ENCODE data around the gene PNLIPRP2. TPM values are rescaled to one million over a fixed set of nuclear protein-coding genes. Genes with fewer than 3 reads are reported as not detected.
A peak's percentile ranks its signal among the peaks of the same experiment; 100 is the strongest.

PNLIPRP2 gene
- total RNA-seq, 2 donors from 2014 or later, result 455 to 2,069 TPM

DNA sequence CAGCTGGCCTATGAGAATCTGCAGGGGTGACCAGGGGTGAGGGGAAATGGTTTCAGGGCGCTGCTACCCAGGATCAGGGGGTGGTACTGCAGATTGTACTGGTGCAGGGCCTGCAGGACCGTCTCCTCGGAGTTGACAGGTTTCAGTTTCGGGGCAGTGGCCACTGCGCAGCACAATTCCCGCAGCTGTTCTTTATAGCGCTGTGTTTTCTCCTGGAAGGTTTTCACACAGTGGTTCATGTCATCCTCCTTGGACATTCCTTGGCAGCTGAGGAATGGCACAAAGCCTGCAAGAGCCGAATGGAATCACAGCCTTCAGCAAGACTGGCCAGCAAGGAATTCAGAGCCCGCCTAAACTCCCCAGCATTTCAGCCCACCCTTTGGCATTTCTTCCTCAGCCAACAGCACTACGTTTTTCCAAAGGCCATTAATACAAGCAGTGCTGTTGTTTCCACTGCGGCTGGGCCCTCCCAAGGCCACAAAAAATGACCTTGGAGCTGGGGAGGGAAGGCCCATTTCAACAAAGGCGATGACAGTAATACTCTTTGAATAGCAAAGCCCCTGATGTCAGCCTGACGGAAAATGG is 44.9 kb downstream of the PNLIPRP2 start:
- DNase-seq, result peak; percentile 25 to 53 (median 45)

DNA sequence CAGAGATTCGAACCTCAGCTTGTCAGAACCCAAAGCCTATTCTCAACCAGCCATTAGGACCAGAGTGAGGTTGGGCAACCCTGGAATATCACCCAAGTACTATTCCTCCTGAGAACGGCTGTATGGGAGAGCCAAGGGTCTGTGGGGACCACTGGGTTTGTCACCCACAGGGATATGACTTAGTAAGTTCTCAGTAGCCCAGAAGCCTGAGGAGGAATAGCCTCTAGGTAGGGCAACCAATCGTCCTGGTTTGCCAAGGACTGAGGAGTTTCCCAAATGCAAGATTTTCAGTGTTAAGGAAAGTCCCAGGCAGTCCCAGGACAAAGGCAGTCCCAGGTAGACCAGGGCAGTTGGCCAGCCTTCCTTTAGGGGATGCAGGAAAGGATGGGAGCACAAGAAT is 46.7 kb downstream of the PNLIPRP2 start:
- Histone ChIP-seq H3K27ac (no peak overlapping the region), H3K9me3 (no peaks in the 10 kb centered on the region), H3K4me3 (no peak overlapping the region), H3K4me1 (peaks cover 21% of the 10 kb centered on the region), H3K36me3 (replicated peaks in 1 of 2; ENCODE audit: insufficient read depth in 1 of 2, low read depth in 2 of 2) (no peaks in the 10 kb centered on the region), H3K27me3 (no peaks in the 10 kb centered on the region)
- DNase-seq (peak in 1 of 4 donors; percentile 9), ATAC-seq (no peak)
- 66 to 81% methylated on average over 2 to 3 of the region's 3 CpGs for WGBS, 2 donors
- TF ChIP-seq, protein P1, sequence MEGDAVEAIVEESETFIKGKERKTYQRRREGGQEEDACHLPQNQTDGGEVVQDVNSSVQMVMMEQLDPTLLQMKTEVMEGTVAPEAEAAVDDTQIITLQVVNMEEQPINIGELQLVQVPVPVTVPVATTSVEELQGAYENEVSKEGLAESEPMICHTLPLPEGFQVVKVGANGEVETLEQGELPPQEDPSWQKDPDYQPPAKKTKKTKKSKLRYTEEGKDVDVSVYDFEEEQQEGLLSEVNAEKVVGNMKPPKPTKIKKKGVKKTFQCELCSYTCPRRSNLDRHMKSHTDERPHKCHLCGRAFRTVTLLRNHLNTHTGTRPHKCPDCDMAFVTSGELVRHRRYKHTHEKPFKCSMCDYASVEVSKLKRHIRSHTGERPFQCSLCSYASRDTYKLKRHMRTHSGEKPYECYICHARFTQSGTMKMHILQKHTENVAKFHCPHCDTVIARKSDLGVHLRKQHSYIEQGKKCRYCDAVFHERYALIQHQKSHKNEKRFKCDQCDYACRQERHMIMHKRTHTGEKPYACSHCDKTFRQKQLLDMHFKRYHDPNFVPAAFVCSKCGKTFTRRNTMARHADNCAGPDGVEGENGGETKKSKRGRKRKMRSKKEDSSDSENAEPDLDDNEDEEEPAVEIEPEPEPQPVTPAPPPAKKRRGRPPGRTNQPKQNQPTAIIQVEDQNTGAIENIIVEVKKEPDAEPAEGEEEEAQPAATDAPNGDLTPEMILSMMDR (IDR thresholded peaks at IDR 0.05), result no peak
- TF ChIP-seq POLR2A (IDR thresholded peaks at IDR 0.05), result no peak
- intact Hi-C loops (cut with DNase I), result no loop called here

More for the DNA sequence above, 44.9 kb downstream of the PNLIPRP2 start:
- Histone ChIP-seq H3K9me3 (no peaks in the 10 kb centered on the region), H3K36me3 (replicated peaks in 1 of 2; ENCODE audit: insufficient read depth in 1 of 2, low read depth in 2 of 2) (no peaks in the 10 kb centered on the region), H3K27ac (peak overlapping the region in 2 of 4 donors; percentile 28 to 81), H3K4me1 (peaks cover 29% of the 10 kb centered on the region), H3K4me3 (no peak overlapping the region), H3K27me3 (no peaks in the 10 kb centered on the region)
- intact Hi-C loops (cut with DNase I), result no loop called here
- no peak for ATAC-seq
- 40 to 69% methylated on average over 12 to 13 of the region's 13 CpGs for WGBS, 2 donors
- peak in 1 of 3 donors; percentile 7 for TF ChIP-seq POLR2A (IDR thresholded peaks at IDR 0.05)
- TF ChIP-seq, protein P1 (IDR thresholded peaks at IDR 0.05), result no peak

DNA sequence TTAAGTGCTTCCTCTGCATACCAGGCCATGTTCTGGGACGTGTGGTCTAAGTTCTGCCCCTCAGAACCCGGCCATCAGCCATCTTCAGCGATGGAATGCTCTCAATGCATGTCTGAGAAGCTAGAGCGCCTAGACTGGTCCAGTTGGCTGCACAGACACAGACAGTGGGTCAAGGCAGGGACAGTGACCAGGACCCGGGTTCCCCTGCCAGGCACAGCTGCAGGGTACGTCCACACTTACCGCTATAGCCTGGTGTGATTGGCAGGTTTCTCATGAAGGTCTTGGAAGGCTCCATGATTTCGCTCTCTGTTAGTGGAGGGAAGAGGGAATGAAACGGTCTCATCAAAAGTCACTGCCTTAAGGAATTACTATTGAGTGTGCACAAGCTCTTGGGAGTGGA is 47.3 kb downstream of the PNLIPRP2 start:
- Histone ChIP-seq H3K9me3 (no peaks in the 10 kb centered on the region), H3K36me3 (replicated peaks in 1 of 2; ENCODE audit: insufficient read depth in 1 of 2, low read depth in 2 of 2) (no peaks in the 10 kb centered on the region), H3K4me3 (no peak overlapping the region), H3K27ac (no peak overlapping the region), H3K27me3 (no peaks in the 10 kb centered on the region), H3K4me1 (peaks cover 16% of the 10 kb centered on the region)
- TF ChIP-seq, protein P1 (IDR thresholded peaks at IDR 0.05), result no peak
- peak in 1 of 3 donors; percentile 10 for TF ChIP-seq POLR2A (IDR thresholded peaks at IDR 0.05)
- ATAC-seq (no peak), DNase-seq (peak in 1 of 4 donors; percentile 8)
- intact Hi-C loops (cut with DNase I), result no loop called here
- WGBS, 2 donors, result 80 to 92% methylated on average over 9 of the region's 9 CpGs

DNA sequence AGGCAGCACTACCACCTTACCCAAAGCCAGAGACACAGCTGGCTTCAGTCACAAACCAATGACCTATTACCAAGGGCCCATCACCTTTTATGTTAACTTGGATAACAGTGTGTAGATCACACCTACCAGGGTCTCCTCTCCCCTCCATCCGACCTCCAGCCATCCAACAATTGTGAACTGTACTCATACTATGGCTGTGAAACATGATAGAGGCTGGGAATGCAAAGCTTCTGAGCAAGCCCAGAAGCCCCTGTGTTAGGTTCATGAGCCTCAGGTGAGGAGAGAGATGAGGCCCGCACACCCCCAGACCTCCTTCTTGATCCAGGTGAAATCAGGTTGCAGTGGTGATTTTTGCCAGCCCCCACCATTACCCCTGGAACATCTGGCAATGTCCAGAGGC is 47.7 kb downstream of the PNLIPRP2 start:
- peak in 1 of 4 donors; percentile 9 for DNase-seq
- Histone ChIP-seq H3K36me3 (replicated peaks in 1 of 2; ENCODE audit: insufficient read depth in 1 of 2, low read depth in 2 of 2) (no peaks in the 10 kb centered on the region), H3K27ac (no peak overlapping the region), H3K9me3 (no peaks in the 10 kb centered on the region), H3K27me3 (no peaks in the 10 kb centered on the region), H3K4me1 (peaks cover 16% of the 10 kb centered on the region), H3K4me3 (no peak overlapping the region)
- no peak for ATAC-seq
- WGBS, 2 donors, result 77 to 78% methylated on average over 2 of the region's 2 CpGs
- intact Hi-C loops (cut with DNase I), result no loop called here
- TF ChIP-seq, protein P1 (IDR thresholded peaks at IDR 0.05), result no peak
- no peak for TF ChIP-seq POLR2A (IDR thresholded peaks at IDR 0.05)

DNA sequence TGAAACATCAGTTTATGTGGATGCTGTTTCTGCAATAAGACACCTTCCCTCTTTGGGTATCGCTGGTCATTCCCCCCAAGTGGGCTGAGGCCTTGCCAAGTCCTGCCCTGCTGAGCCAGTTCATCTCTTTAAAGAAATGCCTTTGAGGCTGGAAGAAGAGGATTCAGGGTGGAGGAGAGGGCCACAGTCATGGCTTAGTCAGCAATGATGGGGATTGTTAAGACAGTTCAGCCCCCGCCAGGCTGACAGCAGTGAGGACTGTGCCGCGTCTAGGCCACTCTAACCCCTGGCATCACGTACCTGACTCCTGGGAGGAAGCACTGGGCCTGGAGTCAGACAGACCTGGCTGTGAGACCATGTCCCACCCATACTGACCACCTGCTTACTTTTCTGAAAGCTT is 48.3 kb downstream of the PNLIPRP2 start:
- TF ChIP-seq, protein P1 (IDR thresholded peaks at IDR 0.05), result no peak
- no peak for TF ChIP-seq POLR2A (IDR thresholded peaks at IDR 0.05)
- no peaks in the 10 kb centered on the region for H3K9me3 ChIP-seq
- H3K27ac ChIP-seq, result no peak overlapping the region
- H3K36me3 ChIP-seq (replicated peaks in 1 of 2; ENCODE audit: insufficient read depth in 1 of 2, low read depth in 2 of 2), result no peaks in the 10 kb centered on the region
- ATAC-seq (no peak), DNase-seq (peak in 1 of 4 donors; percentile 7)
- intact Hi-C loops (cut with DNase I), result no loop called here
- H3K4me1 ChIP-seq, result peaks cover 16% of the 10 kb centered on the region
- WGBS, 2 donors, result 89 to 96% methylated on average over 5 of the region's 5 CpGs
- no peaks in the 10 kb centered on the region for H3K27me3 ChIP-seq
- no peak overlapping the region for H3K4me3 ChIP-seq

Data from body of pancreas (tissue), 4 donors.